GM18867 (cell line): ENCODE data around the gene RBM28.

Experiments
- ATAC-seq: cut with Tn5 transposase; IDR thresholded peaks from one replicate; pipeline ENCODE4 v1.9.1; 2021; ENCODE audit warnings: mild to moderate bottlenecking, moderate library complexity; ENCODE audit not compliant: unreplicated experiment

Gene RBM28

DNA sequence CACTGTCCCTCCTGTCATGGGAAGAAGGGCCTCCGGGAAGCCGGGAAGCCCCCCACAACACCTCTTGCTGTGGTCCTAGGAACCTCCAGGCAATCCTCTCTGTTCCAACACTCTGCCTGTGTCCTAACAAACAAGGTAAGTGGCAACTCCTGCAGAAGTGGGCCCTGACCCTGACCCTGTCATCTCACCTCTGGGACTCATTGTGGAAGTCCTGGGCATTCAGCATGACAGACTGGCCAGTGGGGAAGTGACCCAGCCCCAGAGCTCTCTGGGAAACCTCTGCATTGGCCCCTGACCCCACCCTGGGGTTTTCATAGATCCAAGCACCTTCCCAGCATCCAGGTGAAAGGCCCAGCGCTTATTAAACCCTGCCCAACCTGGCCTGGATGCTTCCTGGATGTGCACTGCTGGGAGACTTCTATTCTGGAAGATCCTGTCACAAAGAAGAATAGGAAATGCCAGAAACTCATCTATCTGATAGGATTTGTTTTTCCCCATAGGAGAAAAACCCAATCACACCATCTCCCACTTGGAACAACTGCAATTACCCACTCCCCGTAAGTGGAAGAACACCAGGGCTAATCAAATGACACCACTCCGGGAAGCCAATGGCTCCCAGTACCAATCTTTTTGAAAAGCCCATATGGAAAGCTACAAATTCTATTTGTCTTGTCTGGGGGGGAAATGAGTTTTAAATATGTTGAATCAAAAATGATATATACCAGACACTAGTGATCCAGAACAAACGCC, 78.4 kb downstream of the RBM28 start:
- no peak for ATAC-seq

GRCh38 chr7:128264477-128264876, 79.2 kb downstream of the RBM28 start:
- no peak for ATAC-seq

- no peak for ATAC-seq
Measured at GRCh38 chr7:128263420-128263819, 80.3 kb downstream of the RBM28 start.

- no peak for ATAC-seq
Measured at GRCh38 chr7:128262273-128263028, 81.3 kb downstream of the RBM28 start.

DNA sequence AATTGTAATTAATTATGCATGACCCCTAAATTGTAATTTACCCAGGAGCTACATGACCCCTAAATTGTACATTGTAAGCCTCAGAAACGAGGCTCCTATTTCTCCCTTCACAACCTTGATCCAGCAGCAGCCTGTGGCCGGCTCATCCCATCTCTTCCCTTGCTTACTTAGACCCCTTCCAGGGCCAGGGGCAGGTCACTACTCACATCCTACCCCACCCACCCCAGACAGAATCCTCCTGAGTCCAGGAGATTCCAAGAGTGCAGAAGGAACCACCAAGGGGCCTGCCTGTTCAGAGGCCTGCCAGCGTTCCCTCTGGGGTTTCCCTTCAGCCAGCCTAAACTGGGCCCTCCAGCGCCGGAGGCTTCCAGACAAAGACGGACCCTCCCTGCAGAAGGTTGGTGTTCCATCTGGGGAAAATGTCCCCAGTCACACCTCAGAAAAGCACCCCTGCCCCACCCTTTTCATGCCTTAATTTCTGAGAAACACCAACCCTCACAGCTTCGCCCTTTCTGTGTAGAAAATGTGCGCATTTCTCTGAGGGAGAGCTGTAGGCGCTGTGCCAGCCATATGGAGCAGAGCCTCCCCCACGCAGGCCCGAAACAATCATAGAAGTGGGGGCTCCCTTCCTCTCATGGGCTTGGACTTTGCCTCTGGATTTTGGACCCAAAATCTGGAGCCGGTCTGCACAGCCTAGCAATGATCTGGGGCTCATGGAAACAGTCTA, 83.5 kb downstream of the RBM28 start:
- no peak for ATAC-seq

- ATAC-seq: no peak
Measured at GRCh38 chr7:128259131-128260061, 84.3 kb downstream of the RBM28 start.

- ATAC-seq: no peak
Measured at GRCh38 chr7:128257458-128257857, 86.2 kb downstream of the RBM28 start.

DNA sequence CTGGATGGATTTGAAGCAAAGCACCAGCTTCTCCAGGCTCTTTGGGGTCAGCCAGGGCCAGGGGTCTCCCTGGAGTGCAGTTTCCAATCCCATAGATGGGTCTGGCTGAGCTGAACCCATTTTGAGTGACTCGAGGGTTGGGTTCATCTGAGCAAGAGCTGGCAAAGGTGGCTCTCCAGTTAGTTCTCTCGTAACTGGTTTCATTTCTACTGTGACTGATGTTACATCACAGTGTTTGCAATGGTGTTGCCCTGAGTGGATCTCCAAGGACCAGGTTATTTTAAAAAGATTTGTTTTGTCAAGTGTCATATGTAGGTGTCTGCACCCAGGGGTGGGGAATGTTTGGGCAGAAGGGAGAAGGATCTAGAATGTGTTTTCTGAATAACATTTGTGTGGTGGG, 88.4 kb downstream of the RBM28 start:
- ATAC-seq: no peak

DNA sequence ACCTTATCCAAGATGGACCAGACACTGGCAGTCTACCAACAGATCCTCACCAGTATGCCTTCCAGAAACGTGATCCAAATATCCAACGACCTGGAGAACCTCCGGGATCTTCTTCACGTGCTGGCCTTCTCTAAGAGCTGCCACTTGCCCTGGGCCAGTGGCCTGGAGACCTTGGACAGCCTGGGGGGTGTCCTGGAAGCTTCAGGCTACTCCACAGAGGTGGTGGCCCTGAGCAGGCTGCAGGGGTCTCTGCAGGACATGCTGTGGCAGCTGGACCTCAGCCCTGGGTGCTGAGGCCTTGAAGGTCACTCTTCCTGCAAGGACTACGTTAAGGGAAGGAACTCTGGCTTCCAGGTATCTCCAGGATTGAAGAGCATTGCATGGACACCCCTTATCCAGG, 89.2 kb downstream of the RBM28 start:
- ATAC-seq: no peak

- no peak for ATAC-seq
Measured at GRCh38 chr7:128253701-128254100, 90.0 kb downstream of the RBM28 start.

GRCh38 chr7:128251337-128251736, 92.4 kb downstream of the RBM28 start:
- ATAC-seq: no peak
